Astrocyte of the spinal cord (primary cell): Measurements from ENCODE around the gene CPLX1.

Source experiments
- DNase-seq: peaks from one replicate; pipeline ENCODE4 v3.0.0; 2011; ENCODE audit warnings: low read depth, low spot score
- H3K4me3 ChIP-seq: 2 replicates; pipeline ENCODE4 v1.5.1; 2011; ENCODE audit warnings: low read depth, mild to moderate bottlenecking, low read length, moderate library complexity
- CTCF ChIP-seq: IDR thresholded peaks from 2 replicates; pipeline ENCODE4 v1.5.1; 2012; ENCODE audit warnings: low read depth, mild to moderate bottlenecking, low read length, inconsistent platforms
- in situ Hi-C: cut with HindIII; loops from 2 replicates; pipeline ENCODE4 v1.10.0; 2017; ENCODE audit warnings: low sequenced_read_pairs

Gene CPLX1

GRCh38 chr4:857461-857860 lies 31.5 kb upstream of the CPLX1 start:
- no peak for TF ChIP-seq CTCF
- H3K4me3 ChIP-seq: no peak overlapping the region
- in situ Hi-C loops: no loop called here
- no peak for DNase-seq

- TF ChIP-seq CTCF: no peak
- no peak for DNase-seq
- H3K4me3 ChIP-seq: no peak overlapping the region
- in situ Hi-C loops: no loop called here
Observed at GRCh38 chr4:856225-856901, 30.4 kb upstream of the CPLX1 start.

- no peak for TF ChIP-seq CTCF
- no peak overlapping the region for H3K4me3 ChIP-seq
- in situ Hi-C loops: no loop called here
- no peak for DNase-seq
Observed at GRCh38 chr4:855880-856224, 29.9 kb upstream of the CPLX1 start.

GRCh38 chr4:854356-854755 lies 28.4 kb upstream of the CPLX1 start:
- TF ChIP-seq CTCF: no peak
- in situ Hi-C loops: no loop called here
- no peak overlapping the region for H3K4me3 ChIP-seq
- no peak for DNase-seq

- H3K4me3 ChIP-seq: no peak overlapping the region
- TF ChIP-seq CTCF: no peak
- in situ Hi-C loops: no loop called here
- no peak for DNase-seq
Observed at GRCh38 chr4:853416-853781, 27.5 kb upstream of the CPLX1 start.

- H3K4me3 ChIP-seq: no peak overlapping the region
- TF ChIP-seq CTCF: no peak
- no peak for DNase-seq
- in situ Hi-C loops: no loop called here
Observed at GRCh38 chr4:851701-852430, 25.9 kb upstream of the CPLX1 start.
